SH-SY5Y (cell line): Measurements from ENCODE around the gene CUL3.

Experiments
- GATA2 ChIP-seq: IDR thresholded peaks from 2 replicates; pipeline ENCODE4 v1.6.1; 2011; ENCODE audit warnings: mild to moderate bottlenecking, low read depth, low read length
- GATA3 ChIP-seq: IDR thresholded peaks from 2 replicates; pipeline ENCODE4 v1.6.1; 2011; ENCODE audit warnings: low read depth, mild to moderate bottlenecking, low read length, moderate library complexity

Gene CUL3

DNA sequence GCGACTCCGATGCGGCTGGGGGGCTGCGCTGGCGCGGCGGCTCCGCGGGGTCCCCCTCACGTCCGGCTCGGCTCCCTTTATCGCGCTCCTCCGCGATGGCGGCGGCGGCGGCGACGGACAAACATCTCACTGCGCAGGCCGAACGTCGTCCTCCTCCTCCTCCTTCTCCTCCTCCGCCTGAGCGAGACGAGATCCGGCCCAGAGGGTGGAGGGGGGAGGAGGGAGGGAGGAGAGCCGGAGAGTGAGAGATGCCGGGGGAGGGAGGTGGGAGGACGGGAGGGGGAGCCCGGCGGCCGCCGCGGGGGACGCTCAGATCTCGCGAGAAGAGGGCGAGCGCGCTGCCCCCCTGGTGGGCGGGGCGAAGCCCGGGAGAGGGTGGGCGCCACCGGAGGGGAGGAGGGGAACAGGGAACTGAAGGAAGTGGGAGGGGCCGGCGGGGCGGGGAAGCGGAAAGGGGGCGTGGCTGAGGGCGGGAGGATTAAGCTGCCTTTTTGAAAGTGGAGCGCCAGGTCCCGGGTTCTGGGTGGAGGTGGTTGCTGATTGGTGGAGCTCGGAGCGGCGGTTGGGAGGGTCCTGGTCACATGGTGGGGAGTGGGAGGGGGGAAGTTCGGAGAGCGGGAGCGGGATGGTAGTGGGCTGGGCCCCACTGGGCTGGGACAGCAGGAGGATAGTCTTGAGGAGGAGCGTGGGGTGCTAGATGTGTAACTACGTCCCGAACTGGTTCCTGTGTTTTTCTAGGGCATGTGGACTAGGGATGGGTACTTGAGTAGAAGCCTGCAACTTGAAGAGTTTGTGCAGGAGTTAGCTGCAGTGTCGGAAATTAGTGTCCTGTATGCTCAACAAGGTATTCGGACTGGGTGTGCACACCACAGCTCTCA lies at the start of gene CUL3:
Gene CUL3, minus strand, starts transcription at position 153 of the 878 bp plus-strand sequence. CDS start 354 bp downstream, outside the sequence.
- TF ChIP-seq GATA2 = no peak
- TF ChIP-seq GATA3 = no peak

DNA sequence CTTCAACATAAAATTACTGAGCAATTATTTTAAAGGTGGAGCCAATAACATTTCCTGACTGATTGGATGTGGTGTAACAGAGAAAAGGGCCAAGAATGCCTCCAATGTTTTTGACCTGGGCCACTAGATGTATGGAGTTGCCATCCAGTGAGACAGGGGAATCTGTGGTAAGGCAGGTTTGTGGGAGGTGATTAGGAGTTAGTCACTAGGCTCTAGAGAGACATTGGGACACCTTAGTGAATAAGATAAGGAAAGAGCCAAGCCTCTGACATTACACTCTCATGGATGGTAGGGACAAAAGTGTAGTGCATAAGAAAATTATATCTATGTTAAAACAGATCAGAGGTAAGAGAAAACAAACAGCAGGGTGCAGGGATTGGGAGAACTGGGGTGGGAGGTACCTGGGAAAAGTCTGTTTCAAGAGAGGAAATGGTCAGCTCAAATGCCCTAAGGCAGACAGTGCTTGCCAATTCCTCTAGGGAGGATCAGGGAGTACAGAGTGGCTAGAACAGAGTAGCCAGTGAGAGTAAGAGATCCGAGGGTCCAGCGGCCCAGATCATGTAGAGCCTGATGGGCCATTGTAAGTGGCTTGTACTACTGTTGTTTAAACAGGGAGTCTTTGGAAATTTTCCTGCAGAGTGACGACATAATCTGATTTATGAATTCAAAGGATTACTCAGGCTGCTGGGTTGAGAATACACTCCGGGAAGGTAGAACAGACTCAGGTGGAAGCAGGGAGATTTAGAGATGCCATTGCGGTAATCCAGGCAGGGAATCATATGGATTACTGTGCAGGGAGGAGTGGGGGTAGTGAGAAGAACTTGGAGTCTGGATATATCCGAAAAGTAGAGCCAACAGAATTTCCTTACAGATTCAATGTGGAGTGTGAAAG lies 45.7 kb upstream of the CUL3 start:
- TF ChIP-seq GATA2 (no peak), GATA3 (no peak)

DNA sequence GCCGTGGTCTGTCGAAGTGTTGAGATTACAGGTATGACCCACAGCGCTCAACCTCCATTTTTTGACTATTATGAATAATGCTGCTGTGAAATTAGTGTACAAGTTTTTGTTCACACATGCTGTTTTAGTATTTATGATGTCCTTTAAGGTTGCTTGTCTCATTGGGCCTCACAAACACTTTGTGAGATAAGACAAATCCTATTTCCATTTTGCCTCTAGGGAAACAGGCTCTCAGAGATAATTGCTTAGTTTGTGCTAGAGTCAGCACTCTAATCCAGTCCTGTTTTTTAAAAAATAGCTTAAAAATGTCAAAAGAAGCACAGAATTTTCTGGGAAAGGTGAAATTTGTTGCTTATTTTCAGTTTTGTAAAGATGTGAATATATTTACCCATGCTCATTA lies 43.3 kb upstream of the CUL3 start:
- TF ChIP-seq GATA2 (peak; percentile 8; the same call in 1 of the 2 replicates), GATA3 (no peak)

DNA sequence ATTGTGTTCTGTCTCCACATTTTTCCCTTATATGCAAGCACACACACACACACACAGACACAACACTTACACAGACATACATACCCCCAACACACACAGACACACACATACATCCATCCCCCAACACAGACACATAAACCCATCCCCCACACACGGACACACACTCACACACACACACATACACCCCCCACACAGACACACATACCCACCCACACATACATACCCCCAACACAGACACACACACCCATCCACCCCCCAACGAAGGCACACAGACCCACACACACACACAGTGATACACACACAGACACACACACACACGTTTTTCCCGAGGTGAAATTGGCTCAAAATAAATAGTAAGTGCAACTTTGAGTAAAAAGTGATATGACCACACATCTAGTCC lies 41.6 kb upstream of the CUL3 start:
- no peak for TF ChIP-seq GATA2
- TF ChIP-seq GATA3 = no peak

DNA sequence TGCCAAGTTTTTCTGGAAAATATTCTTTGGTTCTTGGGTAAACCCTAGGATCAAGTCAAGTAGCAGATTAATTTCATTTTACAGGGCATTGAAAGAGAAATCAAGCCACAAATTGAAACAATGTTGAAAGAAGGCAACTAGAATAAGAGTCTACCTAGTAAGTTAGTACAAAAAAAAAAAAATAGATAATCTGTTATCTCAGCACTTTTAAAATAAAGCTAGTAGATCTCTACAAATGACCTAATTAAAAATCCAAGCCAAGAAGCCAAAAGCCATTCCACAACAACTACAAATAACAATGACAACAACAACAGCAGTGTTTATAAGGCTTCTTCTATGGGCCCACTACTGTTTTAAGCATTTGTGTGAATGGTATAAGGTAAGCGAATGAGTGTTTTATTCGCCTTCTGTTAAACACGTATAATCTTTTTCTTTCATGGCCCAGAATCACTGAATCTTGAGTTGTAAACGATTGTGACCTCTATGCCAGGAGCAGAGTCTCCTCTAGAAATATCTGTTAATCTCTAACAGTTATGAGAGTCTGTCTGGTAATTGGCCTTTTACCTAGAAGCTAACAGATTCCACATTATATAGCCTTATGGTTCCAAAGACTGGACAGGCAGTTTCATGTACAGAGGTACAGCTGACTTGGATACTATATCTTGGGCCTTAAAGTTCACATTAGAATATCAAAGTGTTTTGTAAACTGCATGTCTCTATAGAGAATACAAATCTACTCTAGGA lies 28.6 kb upstream of the CUL3 start:
- TF ChIP-seq GATA3 (0 out of 2 replicates have a peak, but pooled peaks have one; percentile 33), GATA2 (peak; percentile 19; the same call in 1 of the 2 replicates)

DNA sequence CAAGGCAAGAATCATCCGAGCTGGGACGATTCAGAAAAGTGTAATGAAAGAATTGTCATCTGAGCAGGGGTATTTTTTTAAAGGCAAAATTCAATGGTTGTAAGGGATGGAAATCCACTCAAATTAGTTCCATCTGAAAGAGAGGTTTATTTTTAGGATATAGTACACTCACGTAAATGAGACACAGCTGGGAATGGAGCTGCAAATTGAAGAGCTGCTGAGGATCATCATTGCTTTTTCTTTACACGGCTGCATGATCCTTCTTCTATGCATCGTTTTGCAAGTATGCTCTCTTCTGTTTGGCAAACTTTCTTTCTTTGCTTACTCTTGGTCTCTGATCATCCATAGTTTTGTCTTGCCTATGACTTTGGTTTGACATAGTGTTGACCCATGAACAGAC lies 27.4 kb upstream of the CUL3 start:
- TF ChIP-seq GATA3 (no peak), GATA2 (no peak)

DNA sequence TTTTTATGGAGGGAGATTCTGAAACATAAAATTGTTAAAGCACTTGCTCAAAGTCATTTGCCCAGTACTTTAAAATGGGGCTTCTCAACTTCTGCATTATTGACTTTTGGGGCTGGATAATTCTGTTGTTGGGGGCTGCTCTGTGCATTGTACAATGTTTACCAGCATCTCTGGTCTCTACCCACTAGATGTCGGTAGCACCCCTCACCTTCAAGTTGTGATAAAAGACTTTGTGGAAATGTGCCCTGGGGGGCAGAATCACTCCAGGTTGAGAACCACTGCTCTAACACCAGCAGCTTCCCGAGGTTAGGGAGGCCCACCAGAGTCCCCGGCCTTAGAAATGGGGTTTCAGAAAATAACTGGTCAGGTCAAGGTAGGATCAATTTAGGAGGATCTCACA lies 26.8 kb upstream of the CUL3 start:
- TF ChIP-seq GATA3 (no peak), GATA2 (no peak)

DNA sequence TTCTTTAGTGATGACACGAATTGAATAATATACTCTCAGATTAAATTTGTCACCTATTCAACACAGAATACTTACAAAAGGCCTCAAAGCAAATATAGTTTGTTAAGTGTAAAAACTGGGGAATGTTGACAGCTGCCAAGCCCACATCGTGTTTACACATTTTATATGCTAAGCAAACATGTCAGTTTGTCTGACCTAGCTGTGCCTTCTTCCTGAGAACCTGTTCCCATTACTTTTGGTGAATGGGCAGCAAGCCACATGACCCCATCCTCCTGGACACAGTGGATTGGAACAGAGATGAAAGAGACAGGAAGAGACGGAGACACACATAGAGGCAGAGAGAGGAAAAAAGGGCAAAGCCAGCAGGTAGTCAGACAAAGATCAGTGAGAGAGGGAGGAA lies 22.9 kb upstream of the CUL3 start:
- TF ChIP-seq GATA2 = no peak
- no peak for TF ChIP-seq GATA3

DNA sequence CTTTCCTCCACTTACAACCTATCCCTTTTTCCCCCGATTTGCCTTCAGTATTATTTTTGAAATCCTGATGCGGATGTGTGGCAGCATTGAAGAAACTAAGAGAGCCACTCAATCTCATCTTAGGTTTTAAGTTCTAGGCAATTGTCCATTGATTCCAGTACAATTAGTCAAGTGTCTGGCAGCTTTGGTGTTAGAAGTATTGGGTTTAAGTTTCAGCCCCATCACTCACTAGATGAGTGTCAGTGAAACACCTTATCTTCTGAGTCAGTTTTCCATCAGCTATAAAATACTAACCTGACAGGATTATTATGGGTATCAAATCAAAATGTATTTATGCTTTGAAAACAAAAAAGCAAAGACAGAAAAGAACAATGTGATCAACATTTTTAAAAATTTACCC lies 16.8 kb upstream of the CUL3 start:
- TF ChIP-seq GATA2 (no peak), GATA3 (no peak)

DNA sequence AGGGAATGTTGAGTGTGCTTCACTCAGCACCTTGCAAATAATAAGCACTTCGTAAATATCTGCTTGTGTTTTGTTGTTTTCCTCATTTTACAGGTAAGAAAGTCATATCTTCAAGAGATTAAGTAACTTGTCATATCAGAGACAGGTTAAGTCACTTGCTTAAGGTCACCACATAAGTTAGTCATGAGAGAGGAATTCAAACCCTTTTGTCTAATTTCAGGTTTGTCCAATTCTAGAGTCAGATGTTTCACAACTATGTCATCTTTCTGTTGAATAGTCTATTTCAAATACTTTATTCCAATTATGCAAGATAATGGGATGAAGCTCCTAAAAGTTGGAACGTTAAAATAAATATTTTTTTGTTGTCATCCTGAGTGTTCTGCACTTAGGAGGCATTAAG lies 13.5 kb upstream of the CUL3 start:
- TF ChIP-seq GATA2 (no peak), GATA3 (no peak)

DNA sequence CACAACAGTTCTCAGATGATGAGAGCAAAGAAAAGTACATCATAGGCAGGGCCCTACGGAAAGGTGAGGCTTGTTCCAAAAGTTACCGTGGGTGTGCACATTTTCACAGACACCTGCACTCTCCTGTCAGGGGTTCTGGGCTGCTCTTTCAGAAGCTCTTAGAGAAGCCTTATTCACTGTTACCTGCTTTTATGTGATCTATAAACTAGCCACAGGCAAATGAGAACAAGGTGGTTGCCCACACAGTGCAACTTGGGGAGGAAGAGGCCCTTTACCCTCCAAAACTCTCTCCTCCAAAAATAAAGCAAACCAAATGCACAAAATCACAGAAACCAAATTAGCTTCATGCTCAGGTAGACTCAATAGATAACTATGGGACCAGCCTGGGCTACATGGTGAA lies 11.1 kb upstream of the CUL3 start:
- TF ChIP-seq GATA2 (no peak), GATA3 (no peak)

DNA sequence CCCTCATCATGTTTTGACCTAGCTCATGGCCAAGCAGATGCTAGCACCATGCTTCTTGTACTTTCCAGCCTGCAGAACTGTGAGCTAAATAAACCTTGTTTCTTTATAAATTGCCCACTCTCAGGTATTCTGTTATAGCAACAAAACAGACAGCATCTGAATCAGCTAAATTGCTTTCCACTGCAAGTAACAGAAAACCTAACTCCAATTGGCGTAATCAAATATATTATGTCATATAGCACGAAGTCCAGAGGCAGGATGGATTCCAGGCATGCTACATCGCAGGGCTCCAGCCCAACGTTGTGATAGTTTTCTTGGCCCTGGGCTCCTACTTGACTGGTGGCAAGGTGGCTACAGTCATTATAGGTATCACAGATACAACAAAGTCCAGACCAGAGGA lies 10.4 kb upstream of the CUL3 start:
- no peak for TF ChIP-seq GATA3
- TF ChIP-seq GATA2 = no peak

DNA sequence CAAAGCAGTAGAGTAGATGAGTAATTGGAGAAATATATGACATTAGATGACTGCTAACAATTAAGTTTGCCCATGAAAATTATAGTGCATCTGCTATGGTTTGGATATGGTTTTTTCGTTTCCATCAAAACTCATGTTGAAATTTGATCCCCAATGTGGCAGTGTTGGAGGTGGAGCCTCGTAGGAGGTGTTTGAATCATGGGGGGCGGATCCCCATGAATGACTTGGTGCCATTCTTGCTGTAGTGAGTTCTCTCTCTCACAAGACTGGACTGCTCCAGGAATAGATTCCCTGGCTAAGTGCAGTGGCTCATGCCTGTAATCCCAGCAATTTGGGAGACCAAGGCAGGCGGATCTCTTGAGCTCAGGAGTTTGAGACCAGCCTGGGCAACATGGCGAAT lies 9.7 kb upstream of the CUL3 start:
- TF ChIP-seq GATA2 (no peak), GATA3 (no peak)

DNA sequence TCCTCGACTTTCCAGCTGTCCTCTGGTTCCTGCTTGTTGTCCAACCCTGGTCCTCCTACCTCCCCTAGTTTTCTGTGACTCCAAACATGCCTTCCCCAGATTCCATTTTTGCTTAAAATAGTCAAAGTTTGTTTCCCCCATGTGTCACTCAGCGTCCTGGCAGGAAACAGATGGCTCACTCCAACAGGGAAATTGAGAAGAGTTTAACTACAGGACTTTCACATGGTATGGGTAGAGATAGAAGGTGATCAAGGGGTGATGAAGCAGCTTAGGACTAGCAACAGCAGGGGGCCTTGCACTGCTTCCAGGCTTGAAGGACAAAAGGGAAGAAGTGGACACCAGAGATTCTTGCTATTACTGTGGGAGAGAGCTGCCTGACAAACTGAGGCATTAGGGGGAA lies 6.1 kb upstream of the CUL3 start:
- TF ChIP-seq GATA3 (no peak), GATA2 (no peak)
